IPS-18c (cell line): ENCODE data around the gene SCT.
A peak's percentile ranks its signal among the peaks of the same experiment; 100 is the strongest.

Experiments
- H3K4me3 ChIP-seq: 2 replicates; pipeline ENCODE4 v1.7.0; 2013; ENCODE audit warnings: low read depth, mild to moderate bottlenecking, low read length, moderate library complexity; ENCODE audit not compliant: insufficient read depth
- H3K9me3 ChIP-seq: one replicate; pipeline ENCODE4 v1.6.1; 2013; ENCODE audit warnings: mild to moderate bottlenecking, low read length, moderate library complexity; ENCODE audit not compliant: control insufficient read depth, insufficient read depth

SCT gene

GRCh38 chr11:616320-617198 lies 10.4 kb downstream of the SCT start:
- no peak overlapping the region; the same call in 1 of the 2 replicates for H3K4me3 ChIP-seq

GRCh38 chr11:615504-616319 lies 11.3 kb downstream of the SCT start, which contains the start of gene IRF7:
Gene IRF7 (minus strand): TSS chr11:615950. CDS start chr11:615364, 586 bp downstream.
- H3K4me3 ChIP-seq: peak within 1 kb of the TSS; percentile 96

More at GRCh38 chr11:616320-617198, 10.4 kb downstream of the SCT start:
- H3K9me3 ChIP-seq: no peaks in the 10 kb centered on the region

GRCh38 chr11:614623-615503 lies 12.1 kb downstream of the SCT start:
- Histone ChIP-seq H3K4me3 (peak overlapping the region; percentile 96), H3K9me3 (no peaks in the 10 kb centered on the region)

More at GRCh38 chr11:615504-616319, 11.3 kb downstream of the SCT start, which contains the start of gene IRF7:
- H3K9me3 ChIP-seq: no peaks in the 10 kb centered on the region

GRCh38 chr11:614021-614622 lies 12.9 kb downstream of the SCT start:
- Histone ChIP-seq H3K9me3 (no peaks in the 10 kb centered on the region), H3K4me3 (no peak overlapping the region)

DNA sequence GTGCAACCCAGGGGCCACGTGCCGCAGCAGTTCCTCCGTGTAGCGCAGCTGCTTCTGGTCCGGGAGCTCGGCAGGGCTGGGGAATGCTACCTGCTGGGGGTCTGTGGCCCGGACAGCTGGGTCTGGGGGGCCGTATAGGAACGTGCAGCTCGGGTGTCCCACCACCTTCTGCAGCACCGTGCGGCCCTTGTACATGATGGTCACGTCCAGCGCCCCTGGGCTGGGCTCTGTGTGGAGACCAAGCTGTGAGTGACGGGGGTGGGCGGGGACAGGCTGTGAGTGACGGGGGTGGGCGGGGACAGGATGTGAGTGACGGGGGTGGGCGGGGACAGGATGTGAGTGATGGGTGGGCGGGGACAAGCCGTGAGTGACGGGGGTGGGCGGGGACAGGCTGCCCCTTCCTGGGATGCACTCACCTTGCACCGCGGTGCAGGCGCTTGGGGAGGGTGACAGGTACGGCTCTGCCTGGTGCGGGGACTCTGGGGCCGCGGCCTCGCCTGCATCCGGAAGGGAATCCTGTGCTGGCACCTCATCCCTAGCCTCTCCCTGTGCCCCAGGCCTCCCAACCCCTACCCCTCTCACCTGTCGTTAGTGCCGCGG lies 13.5 kb downstream of the SCT start:
- no peaks in the 10 kb centered on the region for H3K9me3 ChIP-seq
- H3K4me3 ChIP-seq: no peak overlapping the region

GRCh38 chr11:612961-613300 lies 14.1 kb downstream of the SCT start:
- Histone ChIP-seq H3K4me3 (no peak overlapping the region), H3K9me3 (no peaks in the 10 kb centered on the region)

GRCh38 chr11:612201-612960 lies 14.6 kb downstream of the SCT start:
- Histone ChIP-seq H3K4me3 (no peak overlapping the region), H3K9me3 (no peaks in the 10 kb centered on the region)

DNA sequence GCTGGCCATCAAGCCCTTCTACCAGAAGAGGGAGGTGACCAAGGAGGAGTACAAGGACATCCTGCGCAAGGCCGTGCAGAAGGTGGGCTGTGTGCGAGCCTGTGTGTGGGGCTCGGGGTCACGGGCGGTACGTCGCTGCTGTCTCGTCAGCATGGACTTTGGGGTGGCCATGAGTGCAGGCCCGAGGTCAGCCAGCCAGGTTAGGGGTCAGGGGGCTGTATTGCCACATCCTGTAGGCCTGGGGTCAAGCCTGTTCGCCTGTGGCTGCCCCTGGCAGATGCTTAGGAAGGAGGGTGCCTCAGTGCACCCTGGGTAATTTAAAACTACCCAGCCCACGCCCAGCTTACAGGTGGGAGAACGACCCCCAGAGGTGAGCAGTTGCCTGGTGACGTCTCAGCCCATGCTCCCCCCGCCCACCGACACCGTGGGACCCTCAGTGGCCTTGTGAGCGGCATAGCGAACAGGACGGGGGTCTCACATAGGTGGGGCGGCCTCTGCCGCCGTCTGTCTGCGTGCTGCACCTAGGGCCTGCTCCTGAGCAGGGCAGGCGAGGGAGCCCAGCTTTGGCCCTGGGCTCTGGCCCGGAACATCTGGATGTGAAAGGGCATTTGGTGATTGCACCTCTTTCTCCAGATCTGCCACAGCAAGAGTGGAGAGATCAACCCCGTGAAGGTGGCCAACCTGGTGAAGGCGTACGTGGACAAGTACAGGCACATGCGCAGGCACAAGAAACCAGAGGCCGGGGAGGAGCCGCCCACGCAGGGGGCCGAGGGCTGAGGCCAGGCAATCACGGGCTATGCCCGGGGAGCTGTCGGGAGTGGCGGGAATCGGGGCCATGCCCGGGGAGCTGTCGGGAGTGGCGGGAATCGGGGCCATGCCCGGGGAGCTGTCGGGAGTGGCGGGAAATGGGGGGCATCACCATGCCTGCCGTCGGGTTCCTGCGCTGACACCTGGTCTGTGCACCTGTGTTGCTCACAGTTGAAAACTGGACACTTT lies 15.7 kb downstream of the SCT start:
- no peak overlapping the region for H3K4me3 ChIP-seq
- H3K9me3 ChIP-seq: no peaks in the 10 kb centered on the region

GRCh38 chr11:610146-610801 lies 16.7 kb downstream of the SCT start:
- H3K9me3 ChIP-seq: no peaks in the 10 kb centered on the region
- no peak overlapping the region for H3K4me3 ChIP-seq

- Histone ChIP-seq H3K4me3 (no peak overlapping the region), H3K9me3 (no peaks in the 10 kb centered on the region)
Observed at GRCh38 chr11:609341-609811, 17.6 kb downstream of the SCT start.

GRCh38 chr11:608791-609251 lies 18.2 kb downstream of the SCT start:
- Histone ChIP-seq H3K9me3 (no peaks in the 10 kb centered on the region), H3K4me3 (no peak overlapping the region)

GRCh38 chr11:607971-608659 lies 18.9 kb downstream of the SCT start:
- no peaks in the 10 kb centered on the region for H3K9me3 ChIP-seq
- no peak overlapping the region for H3K4me3 ChIP-seq

DNA sequence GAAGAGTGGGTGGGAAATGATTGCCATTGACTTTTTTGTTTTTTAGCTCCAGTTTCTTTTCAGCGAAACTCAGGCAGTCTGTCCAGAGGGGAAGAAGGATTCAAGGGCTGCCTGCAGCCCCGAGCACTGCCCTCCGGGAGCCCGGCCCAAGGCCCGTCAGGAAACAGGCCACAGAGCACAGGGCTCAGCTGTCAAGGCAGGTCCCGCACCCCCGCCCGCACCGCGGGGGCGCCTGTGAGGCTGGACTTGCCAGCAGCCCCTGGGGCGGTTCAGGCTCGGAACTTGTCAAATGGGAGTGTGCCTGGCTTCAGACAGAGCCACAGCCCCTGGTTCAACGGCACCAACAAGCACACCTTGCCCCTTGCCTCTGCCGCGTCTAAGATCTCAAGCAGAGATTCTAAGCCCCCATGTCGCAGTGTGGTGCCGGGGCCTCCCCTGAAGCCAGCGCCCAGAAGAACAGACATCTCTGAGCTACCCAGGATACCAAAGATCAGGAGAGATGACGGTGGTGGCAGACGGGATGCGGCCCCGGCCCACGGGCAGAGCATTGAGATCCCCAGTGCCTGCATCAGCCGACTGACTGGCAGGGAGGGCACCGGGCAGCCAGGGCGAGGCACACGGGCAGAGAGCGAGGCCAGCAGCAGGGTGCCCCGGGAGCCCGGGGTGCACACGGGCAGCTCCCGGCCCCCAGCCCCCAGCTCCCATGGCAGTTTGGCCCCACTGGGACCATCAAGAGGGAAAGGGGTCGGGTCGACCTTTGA lies 19.8 kb downstream of the SCT start:
- no peak overlapping the region for H3K4me3 ChIP-seq
- H3K9me3 ChIP-seq: no peaks in the 10 kb centered on the region
